Esophagus squamous epithelium (tissue), 5 donors: ENCODE results near the gene NMS. TPM values are rescaled to one million over a fixed set of nuclear protein-coding genes. Genes with fewer than 3 reads are reported as not detected.

Experiments
- DNase-seq: peaks from one replicate; lab custom pipeline; 2025; lab: John Stamatoyannopoulos, UW
- H3K27ac ChIP-seq, 4 donors: fragments of 200-600 bp; sonication (generic); one replicate each; pipeline ENCODE4 v1.5.1; 2016 to 2019; ENCODE audit warnings: mild to moderate bottlenecking in 1 of 4
- H3K27me3 ChIP-seq, 4 donors: fragments of 200-600 bp; sonication (generic); 1 replicate in 3 of 4; 2 replicates in 1 of 4; pipeline versions ENCODE4 v1.5.1 to v1.6.0; 2017 to 2021; ENCODE audit warnings: antibody characterized with exemption in 1 of 4
- H3K36me3 ChIP-seq, 3 donors: fragments of 200-600 bp; sonication (generic); one replicate each; pipeline ENCODE4 v1.5.1; 2016 to 2019
- H3K4me1 ChIP-seq, 3 donors: fragments of 200-600 bp; sonication (generic); one replicate each; pipeline ENCODE4 v1.5.1; 2017 to 2019
- H3K4me3 ChIP-seq, 4 donors: fragments of 200-600 bp; sonication (generic); 1 replicate in 3 of 4; 2 replicates in 1 of 4; pipeline ENCODE4 v1.5.1; 2016 to 2019; ENCODE audit warnings: mild to moderate bottlenecking in 2 of 4, moderate library complexity in 1 of 4
- H3K9me3 ChIP-seq, 3 donors: fragments of 200-600 bp; sonication (generic); one replicate each; pipeline ENCODE4 v1.5.1; 2016 to 2019
- CTCF ChIP-seq, 6 experiments: fragments of 450-650 bp in 4 of 6; fragments of 200-600 bp in 2 of 6; sonication (generic) in 2 of 6; IDR thresholded peaks; one replicate each; pipeline ENCODE4 v1.5.1; 2016 to 2019; ENCODE audit warnings: antibody characterized with exemption in 6 of 6, mild to moderate bottlenecking in 4 of 6, moderate library complexity in 4 of 6
- POLR2A ChIP-seq, 4 donors: fragments of 450-650 bp; IDR thresholded peaks; one replicate each; pipeline ENCODE4 v1.6.1; 2017; ENCODE audit warnings: antibody characterized with exemption in 4 of 4, mild to moderate bottlenecking in 4 of 4, moderate library complexity in 3 of 4
- WGBS, 2 donors: methylation state at CpG; one replicate each; pipeline ENCODE4 v1.1.5; 2018; 5-methylcytosine and 5-hydroxymethylcytosine counted together
- intact Hi-C: fragments of 100-400 bp; cut with DNase I; formaldehyde crosslinking; loops from one replicate; pipeline ENCODE4 v1.15.0; 2022
- total RNA-seq, 4 donors: library from RNA; depleted of rRNA; stranded (reverse); fragments of >200 nt; gene quantifications; one replicate each; pipeline ENCODE4 v1.1.0, GENCODE V29; 2016
- donor health status: DM: yes; HTN: yes; CAD: no.

Gene NMS
- total RNA-seq, 4 donors from 2014 or later = not detected

DNA sequence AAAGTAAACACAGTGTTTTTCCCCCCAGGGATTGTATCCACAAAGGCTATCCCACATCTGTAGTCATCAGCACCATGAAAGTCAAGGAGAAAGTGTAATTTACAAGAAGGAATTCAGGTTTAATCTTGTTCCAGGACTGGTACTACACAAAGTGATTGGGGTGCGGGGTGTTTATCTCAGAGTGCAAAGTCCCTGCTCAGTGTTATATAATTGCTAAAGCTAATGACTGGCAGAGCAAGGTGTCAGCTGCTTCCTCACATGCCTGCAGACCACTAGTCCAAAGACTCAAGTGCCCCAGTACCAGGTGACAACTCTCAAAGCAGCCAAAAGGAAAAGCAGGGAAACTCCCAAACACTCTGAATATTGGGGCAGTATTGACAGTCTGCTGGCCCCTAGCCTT, 52.1 kb downstream of the NMS start:
- Histone ChIP-seq H3K27me3 (no peaks in the 10 kb centered on the region), H3K9me3 (no peaks in the 10 kb centered on the region), H3K27ac (no peak overlapping the region), H3K4me3 (no peak overlapping the region), H3K36me3 (no peaks in the 10 kb centered on the region), H3K4me1 (no peaks in the 10 kb centered on the region)
- TF ChIP-seq CTCF (IDR thresholded peaks at IDR 0.05) (no peak), POLR2A (IDR thresholded peaks at IDR 0.05) (no peak)
- no peak for DNase-seq
- 71 to 83% methylated on average over 1 of the region's 1 CpG for WGBS, 2 donors
- intact Hi-C loops = no loop called here

GRCh38 chr2:100524331-100524730, 54.0 kb downstream of the NMS start:
- H3K9me3 ChIP-seq = no peaks in the 10 kb centered on the region
- no peak overlapping the region for H3K4me3 ChIP-seq
- no peak overlapping the region for H3K27ac ChIP-seq
- no peaks in the 10 kb centered on the region for H3K36me3 ChIP-seq
- TF ChIP-seq CTCF (IDR thresholded peaks at IDR 0.05) = no peak
- TF ChIP-seq POLR2A (IDR thresholded peaks at IDR 0.05) = no peak
- WGBS, 2 donors = 58 to 63% methylated on average over 2 of the region's 2 CpGs
- H3K27me3 ChIP-seq = no peaks in the 10 kb centered on the region
- DNase-seq = no peak
- no peaks in the 10 kb centered on the region for H3K4me1 ChIP-seq
- intact Hi-C loops = no loop called here

DNA sequence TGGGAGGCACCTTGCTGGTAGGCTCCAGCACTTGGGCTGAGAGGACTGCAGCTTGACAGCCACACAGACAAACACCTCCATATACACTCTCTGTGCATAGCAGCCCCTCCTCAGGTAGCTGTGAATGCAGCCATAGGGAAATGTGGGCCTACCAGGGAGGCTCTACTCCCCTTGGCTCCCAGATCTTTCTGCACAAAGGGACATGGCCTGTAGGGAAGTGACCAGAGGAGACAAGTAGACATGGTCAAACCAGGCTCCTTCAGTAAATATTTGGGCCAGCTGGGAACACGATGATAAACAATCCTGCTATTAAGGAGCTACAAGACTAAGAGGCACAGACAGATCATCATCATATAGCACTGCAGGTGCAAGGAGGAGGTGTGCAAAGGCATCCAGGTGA, 56.6 kb downstream of the NMS start:
- no peaks in the 10 kb centered on the region for H3K4me1 ChIP-seq
- no peak overlapping the region for H3K27ac ChIP-seq
- TF ChIP-seq CTCF (IDR thresholded peaks at IDR 0.05) = no peak
- no peak for TF ChIP-seq POLR2A (IDR thresholded peaks at IDR 0.05)
- no peak for DNase-seq
- 0% methylated on average over 1 of the region's 1 CpG; no CpG with 5 or more reads in 1 of the 2 donors for WGBS, 2 donors
- intact Hi-C loops = no loop called here
- no peaks in the 10 kb centered on the region for H3K27me3 ChIP-seq
- H3K36me3 ChIP-seq = no peaks in the 10 kb centered on the region
- H3K9me3 ChIP-seq = no peaks in the 10 kb centered on the region
- H3K4me3 ChIP-seq = no peak overlapping the region

GRCh38 chr2:100527440-100528015, 57.2 kb downstream of the NMS start:
- Histone ChIP-seq H3K9me3 (no peaks in the 10 kb centered on the region), H3K27ac (no peak overlapping the region), H3K4me3 (no peak overlapping the region), H3K27me3 (no peaks in the 10 kb centered on the region), H3K36me3 (no peaks in the 10 kb centered on the region), H3K4me1 (no peaks in the 10 kb centered on the region)
- 38 to 61% methylated on average over 2 to 7 of the region's 7 CpGs for WGBS, 2 donors
- DNase-seq = no peak
- intact Hi-C loops = no loop called here
- TF ChIP-seq CTCF (IDR thresholded peaks at IDR 0.05) (no peak), POLR2A (IDR thresholded peaks at IDR 0.05) (no peak)

- DNase-seq = no peak
- WGBS, 2 donors = 80 to 93% methylated on average over 7 to 8 of the region's 8 CpGs
- H3K9me3 ChIP-seq = no peaks in the 10 kb centered on the region
- no peaks in the 10 kb centered on the region for H3K27me3 ChIP-seq
- no peak overlapping the region for H3K4me3 ChIP-seq
- intact Hi-C loops = no loop called here
- no peaks in the 10 kb centered on the region for H3K36me3 ChIP-seq
- H3K4me1 ChIP-seq = no peaks in the 10 kb centered on the region
- no peak overlapping the region for H3K27ac ChIP-seq
- TF ChIP-seq CTCF (IDR thresholded peaks at IDR 0.05) (no peak), POLR2A (IDR thresholded peaks at IDR 0.05) (no peak)
These were observed 58.9 kb downstream of the NMS start for GRCh38 chr2:100529176-100529575.
